PFSK-1 (cell line): Measurements from ENCODE around the gene RNF17.

Experiments used
- FOXP2 ChIP-seq: optimal IDR thresholded peaks from 2 replicates; pipeline ENCODE3; 2011; ENCODE audit warnings: borderline replicate concordance, control low read depth, inconsistent platforms; ENCODE audit not compliant: insufficient read depth; ENCODE audit errors: extremely low read length, extremely low read depth
- POLR2AphosphoS5 ChIP-seq: IDR thresholded peaks from 2 replicates; pipeline ENCODE4 v1.6.1; 2012; ENCODE audit warnings: low read depth, mild to moderate bottlenecking, control low read depth, low read length, moderate library complexity
- SIN3A ChIP-seq: IDR thresholded peaks from 2 replicates; pipeline ENCODE4 v1.6.1; 2012; ENCODE audit warnings: mild to moderate bottlenecking, low read length, moderate library complexity, borderline replicate concordance; ENCODE audit not compliant: insufficient read depth
- TAF1 ChIP-seq: IDR thresholded peaks from 2 replicates; pipeline ENCODE4 v1.6.1; 2012; ENCODE audit warnings: low read length, control low read depth, borderline replicate concordance; ENCODE audit not compliant: insufficient read depth
- TF ChIP-seq, protein P1 (sequence below), 2 experiments: IDR thresholded peaks; 2 replicates each; pipeline versions ENCODE4 v1.6.1 to v1.8.0; 2011 to 2012; ENCODE audit warnings: low read depth in 2 of 2, low read length in 2 of 2, control low read depth in 1 of 2, inconsistent platforms in 1 of 2, mild to moderate bottlenecking in 1 of 2, moderate library complexity in 1 of 2; ENCODE audit not compliant: insufficient read depth in 1 of 2

RNF17 gene

DNA sequence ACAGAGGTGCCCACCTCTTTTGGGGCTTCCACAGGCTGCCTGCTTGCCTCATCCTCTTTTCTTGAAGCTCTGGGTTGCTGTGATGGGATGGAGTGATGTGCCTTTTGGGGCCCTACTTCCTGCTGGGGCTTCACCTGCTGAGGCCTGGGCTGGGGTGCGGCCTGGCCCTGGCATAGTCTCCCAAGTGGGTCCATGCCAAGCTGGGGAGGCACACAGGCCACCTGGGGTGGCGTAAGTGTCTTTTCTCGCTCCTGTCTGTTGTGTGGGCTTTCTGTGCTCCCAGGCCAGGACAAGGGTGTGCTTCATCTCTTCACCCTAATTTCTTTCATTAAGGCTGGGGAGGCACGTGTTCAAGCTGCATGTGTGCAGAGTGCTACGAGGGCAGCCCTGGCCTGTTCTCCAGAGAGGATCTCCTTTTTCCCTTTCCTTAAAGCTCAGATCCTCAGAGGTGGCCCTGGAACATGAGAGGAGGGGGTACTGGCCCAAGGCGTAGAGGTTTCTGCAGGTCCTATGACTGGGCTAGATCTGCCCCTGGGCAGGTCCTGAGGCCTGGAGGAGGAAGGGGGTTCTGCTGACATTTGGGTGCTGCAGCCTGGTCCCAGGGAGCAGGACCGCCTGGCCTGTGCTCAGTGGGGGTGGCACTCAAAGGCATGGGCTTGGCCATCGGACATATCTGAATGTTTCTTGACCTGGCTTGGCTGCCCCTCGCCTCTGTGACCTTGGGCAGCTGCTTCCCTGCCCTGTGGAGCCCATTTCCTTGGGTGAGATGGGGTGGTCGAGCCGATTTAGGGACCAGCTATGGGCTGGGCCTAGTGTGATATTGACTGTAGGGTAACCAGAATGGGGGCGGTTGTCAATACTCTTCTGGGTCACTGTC lies 23.7 kb upstream of the RNF17 start:
- TF ChIP-seq FOXP2: no peak
- no peak for TF ChIP-seq TAF1
- TF ChIP-seq POLR2AphosphoS5: no peak
- TF ChIP-seq SIN3A: no peak
- TF ChIP-seq, protein P1, sequence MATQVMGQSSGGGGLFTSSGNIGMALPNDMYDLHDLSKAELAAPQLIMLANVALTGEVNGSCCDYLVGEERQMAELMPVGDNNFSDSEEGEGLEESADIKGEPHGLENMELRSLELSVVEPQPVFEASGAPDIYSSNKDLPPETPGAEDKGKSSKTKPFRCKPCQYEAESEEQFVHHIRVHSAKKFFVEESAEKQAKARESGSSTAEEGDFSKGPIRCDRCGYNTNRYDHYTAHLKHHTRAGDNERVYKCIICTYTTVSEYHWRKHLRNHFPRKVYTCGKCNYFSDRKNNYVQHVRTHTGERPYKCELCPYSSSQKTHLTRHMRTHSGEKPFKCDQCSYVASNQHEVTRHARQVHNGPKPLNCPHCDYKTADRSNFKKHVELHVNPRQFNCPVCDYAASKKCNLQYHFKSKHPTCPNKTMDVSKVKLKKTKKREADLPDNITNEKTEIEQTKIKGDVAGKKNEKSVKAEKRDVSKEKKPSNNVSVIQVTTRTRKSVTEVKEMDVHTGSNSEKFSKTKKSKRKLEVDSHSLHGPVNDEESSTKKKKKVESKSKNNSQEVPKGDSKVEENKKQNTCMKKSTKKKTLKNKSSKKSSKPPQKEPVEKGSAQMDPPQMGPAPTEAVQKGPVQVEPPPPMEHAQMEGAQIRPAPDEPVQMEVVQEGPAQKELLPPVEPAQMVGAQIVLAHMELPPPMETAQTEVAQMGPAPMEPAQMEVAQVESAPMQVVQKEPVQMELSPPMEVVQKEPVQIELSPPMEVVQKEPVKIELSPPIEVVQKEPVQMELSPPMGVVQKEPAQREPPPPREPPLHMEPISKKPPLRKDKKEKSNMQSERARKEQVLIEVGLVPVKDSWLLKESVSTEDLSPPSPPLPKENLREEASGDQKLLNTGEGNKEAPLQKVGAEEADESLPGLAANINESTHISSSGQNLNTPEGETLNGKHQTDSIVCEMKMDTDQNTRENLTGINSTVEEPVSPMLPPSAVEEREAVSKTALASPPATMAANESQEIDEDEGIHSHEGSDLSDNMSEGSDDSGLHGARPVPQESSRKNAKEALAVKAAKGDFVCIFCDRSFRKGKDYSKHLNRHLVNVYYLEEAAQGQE (IDR thresholded peaks at IDR 0.05; ENCODE audit: insufficient read depth in 1 of 2, low read depth in 2 of 2, low read length in 2 of 2): no peak

DNA sequence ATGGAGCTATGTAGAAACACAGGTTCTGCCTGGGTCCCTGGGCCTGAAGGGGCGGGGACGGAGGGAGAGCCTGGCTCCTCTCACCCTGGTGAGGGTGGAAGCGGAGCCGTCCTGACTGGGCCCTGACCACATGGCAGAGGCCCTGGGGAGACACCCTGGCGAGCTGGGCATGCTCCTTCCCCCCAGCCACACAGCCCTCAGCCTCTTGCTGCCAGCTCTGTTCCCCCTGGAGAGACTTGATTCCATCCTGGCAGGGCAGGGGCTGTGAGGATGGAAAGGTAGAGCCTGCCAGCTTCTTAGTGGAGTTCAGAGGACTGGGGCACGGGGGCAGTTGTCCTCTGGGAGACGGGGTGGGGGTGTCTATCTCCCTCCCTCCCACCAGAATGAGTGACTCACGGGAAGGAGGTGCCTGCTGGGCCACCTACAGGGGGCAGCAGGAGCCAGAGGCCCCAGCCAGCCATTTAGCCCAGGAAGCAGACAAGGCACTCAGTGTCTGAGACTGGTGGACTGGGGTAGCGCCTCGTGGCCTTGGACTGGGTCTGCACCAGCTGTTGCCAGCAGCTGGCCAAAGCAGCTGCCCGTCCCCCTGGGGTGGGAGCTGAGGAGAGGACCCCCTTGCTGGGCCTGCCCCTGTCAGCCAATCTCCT lies 22.8 kb upstream of the RNF17 start:
- TF ChIP-seq TAF1: no peak
- no peak for TF ChIP-seq SIN3A
- no peak for TF ChIP-seq FOXP2
- TF ChIP-seq POLR2AphosphoS5: no peak
- TF ChIP-seq, protein P1 (IDR thresholded peaks at IDR 0.05; ENCODE audit: insufficient read depth in 1 of 2, low read depth in 2 of 2, low read length in 2 of 2): no peak

DNA sequence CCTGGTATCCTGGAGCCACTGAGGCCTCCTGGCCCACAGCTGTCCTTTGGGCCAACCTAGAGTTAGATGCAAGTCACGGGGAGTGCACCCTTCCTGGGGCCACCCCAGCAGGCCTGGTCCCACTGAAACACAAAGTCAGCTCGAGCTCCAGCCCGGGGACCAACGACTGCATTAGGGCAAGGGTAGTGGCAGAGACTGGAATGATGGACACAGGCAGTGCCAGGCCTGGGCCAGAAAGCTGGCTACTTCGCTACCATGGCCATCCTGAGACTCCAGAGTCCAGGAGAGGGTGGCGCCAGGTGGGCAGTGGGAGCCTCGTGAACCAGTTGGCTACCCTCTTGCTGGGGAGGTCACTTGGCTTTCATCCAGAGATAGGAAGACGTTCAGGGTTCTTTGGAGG lies 22.2 kb upstream of the RNF17 start:
- no peak for TF ChIP-seq POLR2AphosphoS5
- no peak for TF ChIP-seq FOXP2
- TF ChIP-seq TAF1: no peak
- TF ChIP-seq, protein P1 (IDR thresholded peaks at IDR 0.05; ENCODE audit: insufficient read depth in 1 of 2, low read depth in 2 of 2, low read length in 2 of 2): no peak
- no peak for TF ChIP-seq SIN3A

DNA sequence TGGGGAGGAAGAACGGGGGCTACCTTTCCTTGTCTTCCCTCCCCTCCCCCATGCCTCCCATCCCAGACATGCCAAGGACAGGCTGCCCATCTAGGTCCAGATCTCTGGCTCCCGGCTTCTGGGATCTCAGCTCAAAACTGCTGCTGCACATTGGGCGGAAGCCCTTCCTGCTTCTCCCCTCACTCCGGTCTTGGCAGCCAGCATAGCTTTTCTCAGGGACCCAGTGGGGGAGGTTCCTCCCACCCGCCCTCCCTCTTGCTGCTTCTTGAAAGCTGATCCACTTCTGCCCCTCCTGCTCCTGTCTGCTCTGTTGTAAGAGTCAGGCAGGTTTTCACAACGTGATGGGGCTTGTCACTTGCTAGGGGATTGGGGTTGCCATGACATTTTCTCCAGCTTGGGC lies 21.7 kb upstream of the RNF17 start:
- TF ChIP-seq, protein P1 (IDR thresholded peaks at IDR 0.05; ENCODE audit: insufficient read depth in 1 of 2, low read depth in 2 of 2, low read length in 2 of 2): no peak
- TF ChIP-seq SIN3A (no peak), TAF1 (no peak), POLR2AphosphoS5 (no peak), FOXP2 (no peak)
